Lung (tissue), 12 donors: ENCODE measurements around the gene DLEC1. TPM values are rescaled to one million over a fixed set of nuclear protein-coding genes. Genes with fewer than 3 reads are reported as not detected.

Experiments used
- ATAC-seq: fragments of 200-7000 bp; cut with Tn5 transposase; one replicate; pipeline ENCODE4 v1.9.1; 2020; ENCODE audit warnings: moderate number of reproducible peaks; ENCODE audit not compliant: insufficient read depth, low FRiP score
- DNase-seq, 3 donors: peaks; one replicate each; pipeline ENCODE4 v3.0.0-alpha.2; 2013 to 2017
- H3K27ac ChIP-seq, 2 donors: one replicate each; pipeline ENCODE4 v1.5.1; 2013; ENCODE audit warnings: mild to moderate bottlenecking in 2 of 2, moderate library complexity in 2 of 2, control low read depth in 1 of 2, inconsistent platforms in 1 of 2, low read depth in 1 of 2, low read length in 1 of 2
- H3K27me3 ChIP-seq, 3 donors: one replicate each; pipeline ENCODE4 v1.5.1; 2013; ENCODE audit warnings: low read length in 2 of 3; ENCODE audit not compliant: control insufficient read depth in 3 of 3, insufficient read depth in 3 of 3
- H3K36me3 ChIP-seq, 4 donors: one replicate each; pipeline ENCODE4 v1.5.1; 2013; ENCODE audit warnings: low read length in 4 of 4, mild to moderate bottlenecking in 1 of 4, moderate library complexity in 1 of 4; ENCODE audit not compliant: control insufficient read depth in 4 of 4, insufficient read depth in 4 of 4
- H3K4me1 ChIP-seq, 5 donors: one replicate each; pipeline ENCODE4 v1.5.1; 2013; ENCODE audit warnings: low read length in 5 of 5, mild to moderate bottlenecking in 2 of 5, moderate library complexity in 1 of 5; ENCODE audit not compliant: control insufficient read depth in 5 of 5, insufficient read depth in 5 of 5
- H3K4me3 ChIP-seq: one replicate; pipeline ENCODE4 v1.5.1; 2013; ENCODE audit warnings: mild to moderate bottlenecking, control low read depth, moderate library complexity
- H3K9ac ChIP-seq, 2 donors: one replicate each; pipeline ENCODE4 v1.5.1; 2013; ENCODE audit warnings: low read length in 2 of 2, control low read depth in 1 of 2; ENCODE audit not compliant: insufficient read depth in 1 of 2
- H3K9me3 ChIP-seq, 4 donors: one replicate each; pipeline ENCODE4 v1.5.1; 2013; ENCODE audit warnings: low read length in 3 of 4, mild to moderate bottlenecking in 1 of 4, moderate library complexity in 1 of 4; ENCODE audit not compliant: control insufficient read depth in 4 of 4, insufficient read depth in 3 of 4
- CTCF ChIP-seq: IDR thresholded peaks from 2 replicates; pipeline ENCODE4 v1.5.1; 2012; ENCODE audit warnings: mild to moderate bottlenecking; ENCODE audit errors: control extremely low read depth, extremely low read depth
- WGBS, 2 donors: extraction: QIAGEN DNeasy Blood & Tissue Kit; methylation state at CpG; one replicate each; pipeline ENCODE4 v1.1.7; 2013; 5-methylcytosine and 5-hydroxymethylcytosine counted together
- polyA plus RNA-seq, 2 donors: library from polyadenylated mRNA; stranded (reverse); fragments of 200-250 nt; gene quantifications; one replicate each; pipeline ENCODE4 v1.2.1, GENCODE V29; 2013
- total RNA-seq, 2 donors: library from RNA; depleted of rRNA in 1 of 2; stranded (reverse); fragments of >200 nt in 1 of 2; gene quantifications; one replicate each; pipeline ENCODE4 v1.2.1, GENCODE V29; 2014 to 2021
- donor health status: control.
- donor health status: control.
- donor health status: Bipolar disorder and iron deficiency.
- donor health status: healthy.
- donor health status: DM: yes; HTN: yes; CAD: no.

The DLEC1 gene
- total and polyA plus RNA-seq, 4 donors, result 4.2 to 28.8 (median 8.0) TPM

- peak; percentile 57 to 63 (median 57) for DNase-seq
- H3K9ac ChIP-seq, result no peak overlapping the region
- 13 to 26% methylated on average over 11 of the region's 11 CpGs for WGBS, 2 donors
- no peaks in the 10 kb centered on the region for H3K9me3 ChIP-seq
- peak overlapping the region in 1 of 2 donors; percentile 67 for H3K27ac ChIP-seq
- TF ChIP-seq CTCF, result peak; percentile 26
- H3K36me3 ChIP-seq, result no peaks in the 10 kb centered on the region
- H3K4me3 ChIP-seq, result no peak overlapping the region
- peaks cover 0 to 12% (median 5%) of the 10 kb centered on the region in 5 donors for H3K4me1 ChIP-seq
- peaks cover 0 to 10% (median 0%) of the 10 kb centered on the region in 3 donors for H3K27me3 ChIP-seq
- ATAC-seq, result peak; percentile 71
Observed at GRCh38 chr3:38039899-38040261, 872 bp downstream of the DLEC1 start.

- Histone ChIP-seq H3K4me1 (peaks cover 0 to 12% (median 5%) of the 10 kb centered on the region in 5 donors), H3K36me3 (no peaks in the 10 kb centered on the region), H3K27me3 (peaks cover 0 to 10% (median 0%) of the 10 kb centered on the region in 3 donors), H3K9me3 (no peaks in the 10 kb centered on the region), H3K4me3 (no peak overlapping the region), H3K9ac (no peak overlapping the region), H3K27ac (no peak overlapping the region)
- TF ChIP-seq CTCF, result no peak
- ATAC-seq, result no peak
- 86 to 90% methylated on average over 5 of the region's 5 CpGs for WGBS, 2 donors
- no peak for DNase-seq
Observed at GRCh38 chr3:38040401-38040800, 1.4 kb downstream of the DLEC1 start.

GRCh38 chr3:38043486-38043885, 4.5 kb downstream of the DLEC1 start:
- Histone ChIP-seq H3K9me3 (no peaks in the 10 kb centered on the region), H3K4me1 (peaks cover 0 to 12% (median 5%) of the 10 kb centered on the region in 5 donors), H3K36me3 (no peaks in the 10 kb centered on the region), H3K9ac (no peak overlapping the region), H3K27me3 (peaks cover 0 to 10% (median 0%) of the 10 kb centered on the region in 3 donors), H3K27ac (no peak overlapping the region), H3K4me3 (no peak overlapping the region)
- TF ChIP-seq CTCF, result no peak
- DNase-seq, result no peak
- WGBS, 2 donors, result 60 to 70% methylated on average over 4 of the region's 4 CpGs
- no peak for ATAC-seq

- no peaks in the 10 kb centered on the region for H3K36me3 ChIP-seq
- H3K4me1 ChIP-seq, result peaks cover 0 to 5% (median 0%) of the 10 kb centered on the region in 5 donors
- no peak overlapping the region for H3K4me3 ChIP-seq
- no peak for ATAC-seq
- H3K9me3 ChIP-seq, result no peaks in the 10 kb centered on the region
- no peak overlapping the region for H3K9ac ChIP-seq
- WGBS, 2 donors, result 95% methylated on average over 4 of the region's 4 CpGs
- no peak for DNase-seq
- no peak for TF ChIP-seq CTCF
- no peak overlapping the region for H3K27ac ChIP-seq
- H3K27me3 ChIP-seq, result no peaks in the 10 kb centered on the region
Observed at GRCh38 chr3:38046027-38046426, 7.0 kb downstream of the DLEC1 start.
